ENCODE measurements around the gene FAM20C. TPM values are rescaled to one million over a fixed set of nuclear protein-coding genes. Genes with fewer than 3 reads are reported as not detected.

The FAM20C gene
- total RNA-seq, 4 donors from 2014 or later, result 9.6 to 35.3 (median 18.6) TPM

DNA sequence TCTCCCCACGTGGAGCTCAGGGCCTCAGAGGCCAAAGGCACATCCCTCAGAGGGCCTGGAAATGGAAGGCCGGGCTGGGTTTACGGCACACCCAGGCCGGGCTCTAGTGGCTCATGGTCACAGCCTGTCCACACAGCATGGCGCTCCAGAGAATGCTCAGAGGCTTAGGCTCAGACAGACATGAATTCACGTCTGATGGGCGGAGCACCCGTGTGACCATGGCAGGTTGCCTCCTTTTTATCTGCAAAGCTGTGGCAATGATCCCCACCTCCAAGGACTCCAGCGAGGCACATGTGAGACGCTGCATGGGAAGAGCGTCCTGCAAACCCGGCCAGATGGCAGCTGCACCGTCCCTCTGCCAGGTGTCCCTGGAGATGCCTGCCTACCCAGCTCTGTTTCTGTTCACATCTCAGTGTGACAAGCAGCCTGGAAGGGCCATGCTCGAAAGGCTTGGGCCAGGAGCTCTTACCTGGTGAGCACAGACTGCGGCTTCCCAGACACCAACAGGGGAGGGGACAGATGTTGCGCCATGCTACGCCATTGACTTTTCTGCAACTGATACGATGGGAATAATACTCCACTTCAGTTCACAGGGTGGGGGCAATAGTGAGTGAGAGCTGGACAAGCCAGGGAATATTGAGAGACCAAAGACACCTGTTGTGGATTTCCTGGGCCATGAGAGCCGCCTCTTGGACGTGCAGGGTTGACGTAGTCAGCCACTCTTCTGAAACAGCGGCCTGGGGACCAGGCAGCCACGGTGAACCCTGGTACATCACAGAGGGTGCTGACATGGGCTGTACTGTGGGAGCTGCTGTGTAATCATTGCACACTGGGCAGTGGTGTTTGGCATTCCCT is 34.4 kb upstream of the FAM20C start:
- H3K36me3 ChIP-seq, result no peaks in the 10 kb centered on the region
- TF ChIP-seq, protein P1, sequence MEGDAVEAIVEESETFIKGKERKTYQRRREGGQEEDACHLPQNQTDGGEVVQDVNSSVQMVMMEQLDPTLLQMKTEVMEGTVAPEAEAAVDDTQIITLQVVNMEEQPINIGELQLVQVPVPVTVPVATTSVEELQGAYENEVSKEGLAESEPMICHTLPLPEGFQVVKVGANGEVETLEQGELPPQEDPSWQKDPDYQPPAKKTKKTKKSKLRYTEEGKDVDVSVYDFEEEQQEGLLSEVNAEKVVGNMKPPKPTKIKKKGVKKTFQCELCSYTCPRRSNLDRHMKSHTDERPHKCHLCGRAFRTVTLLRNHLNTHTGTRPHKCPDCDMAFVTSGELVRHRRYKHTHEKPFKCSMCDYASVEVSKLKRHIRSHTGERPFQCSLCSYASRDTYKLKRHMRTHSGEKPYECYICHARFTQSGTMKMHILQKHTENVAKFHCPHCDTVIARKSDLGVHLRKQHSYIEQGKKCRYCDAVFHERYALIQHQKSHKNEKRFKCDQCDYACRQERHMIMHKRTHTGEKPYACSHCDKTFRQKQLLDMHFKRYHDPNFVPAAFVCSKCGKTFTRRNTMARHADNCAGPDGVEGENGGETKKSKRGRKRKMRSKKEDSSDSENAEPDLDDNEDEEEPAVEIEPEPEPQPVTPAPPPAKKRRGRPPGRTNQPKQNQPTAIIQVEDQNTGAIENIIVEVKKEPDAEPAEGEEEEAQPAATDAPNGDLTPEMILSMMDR (IDR thresholded peaks at IDR 0.05 in 4 of 5, conservative IDR thresholded peaks at IDR 0.05 in 1 of 5), result no peak
- TF ChIP-seq POLR2A (IDR thresholded peaks at IDR 0.05), result no peak
- H3K27ac ChIP-seq, result peak overlapping the region in 2 of 4 donors; percentile 15 to 24
- no peaks in the 10 kb centered on the region for H3K9me3 ChIP-seq
- no peaks in the 10 kb centered on the region for H3K27me3 ChIP-seq
- ATAC-seq (peak in 1 of 2 donors; percentile 57), DNase-seq (peak in 1 of 2 donors; percentile 57)
- H3K4me1 ChIP-seq, result peaks cover 7 to 9% of the 10 kb centered on the region in 2 donors
- intact Hi-C loops (cut with DNase I; ENCODE audit: low total_unique reads), result no loop called here
- no peak overlapping the region for H3K4me3 ChIP-seq
- in situ Hi-C loops (cut with MboI; ENCODE audit: low sequenced_read_pairs in 4 of 4), result no loop called here

DNA sequence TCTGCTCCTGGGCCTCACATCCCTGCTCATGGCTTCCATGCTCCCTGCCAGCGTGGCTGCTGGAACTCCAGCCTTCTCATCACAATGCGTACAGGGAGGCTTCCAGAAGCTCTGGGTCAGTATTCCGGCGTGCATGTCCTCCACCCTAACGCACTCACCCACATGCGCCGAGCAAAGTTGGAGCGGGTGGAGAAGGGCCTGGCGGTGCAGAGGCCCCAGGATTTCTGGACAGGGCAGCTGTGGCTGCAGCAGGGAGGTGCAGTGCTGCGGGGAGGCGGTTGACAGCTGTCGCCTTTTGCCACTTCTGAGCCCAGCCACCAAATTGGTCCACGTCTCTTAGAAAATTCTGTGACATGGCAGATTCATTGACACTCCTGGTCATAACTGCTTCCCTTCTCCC is 33.6 kb upstream of the FAM20C start:
- intact Hi-C loops (cut with DNase I; ENCODE audit: low total_unique reads) (no loop called here), in situ Hi-C loops (cut with MboI; ENCODE audit: low sequenced_read_pairs in 4 of 4) (no loop called here)
- no peak overlapping the region for H3K4me3 ChIP-seq
- no peaks in the 10 kb centered on the region for H3K27me3 ChIP-seq
- peaks cover 7 to 9% of the 10 kb centered on the region in 2 donors for H3K4me1 ChIP-seq
- no peaks in the 10 kb centered on the region for H3K36me3 ChIP-seq
- H3K9me3 ChIP-seq, result no peaks in the 10 kb centered on the region
- H3K27ac ChIP-seq, result no peak overlapping the region
- ATAC-seq (no peak), DNase-seq (no peak)
- TF ChIP-seq POLR2A (IDR thresholded peaks at IDR 0.05), result no peak
- TF ChIP-seq, protein P1 (IDR thresholded peaks at IDR 0.05 in 4 of 5, conservative IDR thresholded peaks at IDR 0.05 in 1 of 5), result no peak

DNA sequence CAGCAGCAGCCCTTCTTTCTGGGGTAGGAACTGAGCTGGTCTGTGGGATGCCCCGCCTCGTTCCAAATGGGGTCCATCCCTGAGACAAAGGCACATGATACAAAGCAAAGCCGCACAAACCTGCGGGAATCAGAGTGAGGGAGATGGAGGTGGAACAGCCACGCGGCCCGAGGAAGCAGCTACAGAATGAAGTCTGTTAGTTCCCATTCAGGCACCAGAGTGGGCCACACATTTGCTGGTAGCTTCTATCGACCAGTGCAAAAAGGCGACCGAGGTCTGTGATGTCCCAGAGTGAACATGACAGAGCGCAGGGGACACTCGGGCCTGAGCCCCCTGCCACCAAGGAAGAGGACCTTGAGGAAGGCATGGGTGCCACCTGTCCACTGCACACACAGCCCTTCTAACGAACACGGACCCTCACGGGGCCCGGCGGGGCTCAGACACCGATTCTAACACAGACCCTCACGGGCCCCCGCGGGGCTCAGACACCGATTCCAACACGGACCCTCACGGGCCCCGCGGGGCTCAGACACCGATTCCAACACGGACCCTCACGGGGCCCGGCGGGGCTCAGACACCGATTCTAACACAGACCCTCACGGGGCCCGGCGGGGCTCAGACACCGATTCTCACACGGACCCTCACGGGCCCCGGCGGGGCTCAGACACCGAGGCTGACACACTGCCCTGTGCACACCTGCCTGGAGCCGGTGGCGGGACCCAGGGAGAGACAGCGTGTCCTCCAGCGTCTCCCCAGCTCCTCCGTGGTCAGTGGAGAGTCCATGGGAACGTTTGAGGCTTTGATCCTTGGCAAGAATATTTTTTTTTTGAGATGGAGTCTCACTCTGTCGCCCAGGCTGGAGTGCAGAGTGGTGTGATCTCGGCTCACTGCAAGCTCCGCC is 32.8 kb upstream of the FAM20C start:
- DNase-seq (no peak), ATAC-seq (no peak)
- H3K9me3 ChIP-seq, result no peaks in the 10 kb centered on the region
- intact Hi-C loops (cut with DNase I; ENCODE audit: low total_unique reads) (loop anchor here (1.0 to 2.0 kb wide), 2 partner anchors 9 to 25 kb away; no protein-coding TSS in a partner anchor), in situ Hi-C loops (cut with MboI; ENCODE audit: low sequenced_read_pairs in 4 of 4) (no loop called here)
- peaks cover 7 to 9% of the 10 kb centered on the region in 2 donors for H3K4me1 ChIP-seq
- H3K27me3 ChIP-seq, result no peaks in the 10 kb centered on the region
- TF ChIP-seq, protein P1 (IDR thresholded peaks at IDR 0.05 in 4 of 5, conservative IDR thresholded peaks at IDR 0.05 in 1 of 5), result no peak
- no peak for TF ChIP-seq POLR2A (IDR thresholded peaks at IDR 0.05)
- peak overlapping the region in 1 of 4 donors; percentile 9 for H3K4me3 ChIP-seq
- no peak overlapping the region for H3K27ac ChIP-seq
- H3K36me3 ChIP-seq, result no peaks in the 10 kb centered on the region

- DNase-seq, result no peak
- Histone ChIP-seq H3K4me3 (no peak overlapping the region), H3K27ac (peak overlapping the region in 1 of 4 donors; percentile 78), H3K9me3 (no peaks in the 10 kb centered on the region), H3K27me3 (no peaks in the 10 kb centered on the region), H3K36me3 (no peaks in the 10 kb centered on the region), H3K4me1 (peaks cover 7 to 9% of the 10 kb centered on the region in 2 donors)
- in situ Hi-C loops (cut with MboI; ENCODE audit: low sequenced_read_pairs in 4 of 4) (no loop called here), intact Hi-C loops (cut with DNase I; ENCODE audit: low total_unique reads) (loop anchor here (1.0 to 2.0 kb wide), 2 partner anchors 11 to 24 kb away; no protein-coding TSS in a partner anchor)
- no peak for ATAC-seq
- no peak for TF ChIP-seq POLR2A (IDR thresholded peaks at IDR 0.05)
- TF ChIP-seq, protein P1 (IDR thresholded peaks at IDR 0.05 in 4 of 5, conservative IDR thresholded peaks at IDR 0.05 in 1 of 5), result no peak
These were observed 31.2 kb upstream of the FAM20C start for GRCh38 chr7:160958-161725.

All from gastrocnemius medialis (tissue), 4 donors.